Right renal cortex interstitium (tissue), 3 donors: ENCODE data around the gene TMEM44. TPM values are rescaled to one million over a fixed set of nuclear protein-coding genes. Genes with fewer than 3 reads are reported as not detected.
"Not testable (repeated sequence)": the region's sequence is repeated elsewhere in the genome, so short reads cannot be mapped to it uniquely, and the experiment has no call there.

ENCODE experiments used
- DNase-seq, 3 donors: peaks; one replicate each; pipeline ENCODE4 v3.0.0-alpha.2; 2013; ENCODE audit warnings: low read depth in 3 of 3, low spot score in 2 of 3
- polyA plus RNA-seq, 3 donors: library from polyadenylated mRNA; unstranded; fragments of 120-200 nt; gene quantifications; one replicate each; pipeline ENCODE4 v1.2.1, GENCODE V29; 2013; ENCODE audit not compliant: insufficient read length in 3 of 3

The TMEM44 gene
- polyA plus RNA-seq, 3 donors, result 14.4 to 14.8 (median 14.7) TPM

- no peak for DNase-seq
Measured at GRCh38 chr3:194559530-194559929, 73.7 kb downstream of the TMEM44 start.

- no peak for DNase-seq
Measured at GRCh38 chr3:194556086-194557056, 76.8 kb downstream of the TMEM44 start.

DNA sequence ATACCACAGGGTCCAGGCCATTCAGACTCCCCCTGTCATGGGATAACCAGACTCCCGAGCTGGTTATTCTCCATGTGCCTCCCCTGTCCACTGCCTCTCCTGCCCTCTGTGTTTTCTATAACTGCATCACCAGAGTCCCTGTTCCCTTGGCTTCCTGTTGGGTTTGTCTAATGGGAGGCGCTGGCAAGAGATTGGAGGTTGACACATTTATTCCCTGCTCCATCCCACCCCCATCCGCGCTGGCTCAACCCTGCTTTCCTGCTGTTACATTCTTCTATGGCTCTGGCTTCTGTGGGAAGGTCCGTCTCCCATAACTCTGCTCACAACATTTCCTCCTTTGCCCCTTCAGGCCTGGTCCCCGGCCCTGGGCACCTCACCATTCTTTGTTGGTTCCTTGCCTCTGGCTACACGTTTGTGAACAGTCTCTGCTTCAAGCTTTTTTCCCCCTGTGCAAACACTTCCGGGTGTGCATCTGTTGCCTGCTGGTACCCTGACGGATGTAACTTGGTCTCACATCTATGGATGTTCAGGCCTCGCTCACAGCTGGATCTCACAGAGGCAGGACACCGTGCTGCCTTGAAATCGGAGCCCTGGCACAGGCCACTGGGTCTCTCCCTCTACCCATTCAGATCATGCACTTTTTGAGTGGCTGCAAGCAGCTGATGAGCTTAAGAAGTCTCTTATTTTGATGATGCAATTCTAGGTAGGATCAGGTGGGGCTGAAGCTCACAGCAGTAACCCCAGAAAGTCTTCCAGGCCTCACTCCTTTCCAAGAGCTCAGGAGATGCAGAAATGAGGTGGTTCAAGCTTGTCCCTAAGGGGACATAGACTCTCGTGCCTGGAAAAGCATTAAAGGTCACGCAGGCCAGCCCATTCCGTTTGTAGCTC lies 77.8 kb downstream of the TMEM44 start:
- DNase-seq, result no peak

DNA sequence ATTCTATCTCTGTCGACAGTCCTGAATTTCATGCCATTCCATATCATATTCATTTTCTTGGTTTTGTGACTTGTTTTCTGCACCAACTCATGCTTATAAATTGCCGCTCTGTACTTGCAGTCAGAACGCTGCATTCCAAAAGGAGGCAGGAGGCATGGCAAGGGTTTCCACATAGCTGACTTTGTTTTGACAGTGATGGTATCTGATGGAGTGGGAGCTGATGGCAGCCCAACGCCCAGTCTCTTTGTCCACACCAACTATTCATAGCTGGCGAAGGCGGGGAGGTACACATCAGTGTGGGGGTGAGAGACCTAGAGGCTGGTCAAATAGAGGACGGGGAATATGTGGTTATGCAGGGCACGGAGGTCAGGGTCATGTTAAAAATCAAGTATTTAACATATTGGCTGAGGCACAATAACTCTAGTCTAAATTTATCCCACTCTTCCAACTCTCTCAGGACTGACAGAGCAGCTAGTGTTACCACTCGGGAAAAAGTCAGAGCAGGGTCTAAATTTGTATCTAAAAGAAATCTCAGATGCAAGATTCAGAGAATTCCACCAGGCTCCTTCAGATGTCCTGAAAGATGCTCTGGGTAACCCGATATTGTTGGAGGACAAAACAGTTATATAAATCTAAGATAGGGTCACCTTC lies 78.6 kb downstream of the TMEM44 start:
- no peak for DNase-seq

DNA sequence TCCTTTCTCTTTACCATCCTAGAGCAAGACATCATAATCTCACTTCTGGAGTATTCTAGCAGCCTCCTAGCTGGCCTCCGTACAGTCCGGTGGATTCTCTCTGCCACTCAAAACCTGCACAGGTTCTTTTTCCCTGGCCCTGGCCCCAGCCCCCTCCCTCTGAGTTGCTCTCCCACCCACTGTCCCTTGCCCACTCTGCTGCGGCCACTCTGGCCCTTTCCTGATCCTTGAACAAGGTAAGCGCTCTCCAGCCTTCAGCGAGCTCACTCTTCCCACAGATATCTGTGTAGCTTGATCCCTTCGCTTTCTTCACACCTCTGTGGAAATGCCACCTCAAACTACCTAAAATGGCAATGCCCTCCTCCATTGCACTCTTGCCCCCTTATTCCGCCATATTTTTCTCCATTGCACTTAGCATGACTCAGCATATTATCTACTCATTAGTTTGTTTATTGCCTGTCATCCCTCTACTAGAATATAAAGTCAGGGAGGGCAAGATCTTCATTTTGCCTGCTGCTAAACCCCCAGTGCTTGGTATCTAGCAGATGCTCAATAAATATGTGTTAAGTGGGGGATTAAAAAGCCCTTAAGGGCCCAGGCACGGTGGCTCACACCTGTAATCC lies 80.8 kb downstream of the TMEM44 start:
- DNase-seq, result no peak

GRCh38 chr3:194549853-194550252 lies 83.4 kb downstream of the TMEM44 start:
- DNase-seq, result no peak

DNA sequence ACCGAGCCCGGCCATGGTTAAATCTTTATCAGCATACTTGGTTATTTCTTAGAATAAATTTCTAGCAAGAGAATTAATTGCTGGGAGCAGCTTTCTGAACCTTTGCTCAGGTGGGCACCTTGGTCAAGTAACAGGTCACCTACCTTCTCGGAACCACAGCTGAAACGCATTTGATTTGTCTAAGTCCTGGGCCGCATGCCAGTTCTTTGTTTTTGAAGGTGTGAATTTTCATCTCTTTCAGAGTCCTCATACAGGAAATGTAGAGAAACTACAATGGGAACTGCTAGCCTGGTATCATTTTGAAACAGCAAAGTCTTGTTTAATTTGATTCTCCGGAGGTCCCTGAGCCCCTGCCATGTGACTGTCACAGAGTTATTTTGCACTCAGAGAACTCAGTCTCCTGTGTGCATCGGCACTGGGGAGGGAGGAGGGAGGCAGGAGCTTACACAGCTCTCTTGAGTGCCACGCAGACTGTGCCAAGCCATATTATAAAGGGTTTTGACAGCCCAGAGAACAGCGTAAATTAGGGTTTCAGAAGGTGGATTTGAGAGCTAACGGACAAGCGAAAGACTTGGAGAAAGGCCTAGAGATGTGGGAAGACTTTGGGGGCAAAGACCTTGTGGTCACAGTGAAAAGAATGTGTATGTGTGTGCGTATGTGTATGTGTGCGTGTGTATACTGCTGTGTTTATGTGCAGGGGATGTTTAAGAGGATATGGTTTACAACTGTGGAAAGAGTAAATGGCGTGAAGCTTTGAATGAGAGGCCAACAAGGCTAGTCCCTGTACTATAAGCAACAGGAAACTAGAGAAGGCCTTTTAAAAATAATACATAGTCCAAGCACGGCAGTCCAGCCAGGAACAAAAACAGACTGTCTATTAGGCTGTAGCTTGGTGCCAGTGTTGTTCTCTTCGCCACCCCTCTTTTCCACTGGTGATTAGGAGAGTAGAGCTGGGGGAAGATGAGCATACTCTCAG lies 84.6 kb downstream of the TMEM44 start:
- no peak for DNase-seq

DNA sequence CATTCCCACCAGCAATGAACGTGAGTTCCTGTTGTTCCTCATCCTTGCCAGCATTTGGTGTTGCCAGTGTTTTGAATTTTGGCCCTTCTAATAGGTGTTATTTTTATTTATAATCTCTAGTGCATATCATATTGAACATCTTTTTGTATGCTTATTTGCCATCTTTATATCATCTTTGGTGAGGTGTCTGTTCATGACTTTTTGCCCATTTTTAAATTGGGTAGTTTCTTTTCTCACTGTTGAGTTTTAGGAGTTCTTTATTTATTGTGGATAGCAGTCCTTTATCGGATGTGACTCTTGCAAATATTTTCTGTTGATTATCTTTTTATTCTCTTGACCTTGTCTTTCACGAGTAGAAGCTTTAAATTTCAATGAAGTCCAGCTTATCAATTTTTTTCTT lies 86.2 kb downstream of the TMEM44 start:
- DNase-seq, result no peak

- DNase-seq, result not testable (repeated sequence)
Measured at GRCh38 chr3:194545538-194545937, 87.7 kb downstream of the TMEM44 start.

GRCh38 chr3:194543550-194543949 lies 89.7 kb downstream of the TMEM44 start:
- DNase-seq, result no peak

DNA sequence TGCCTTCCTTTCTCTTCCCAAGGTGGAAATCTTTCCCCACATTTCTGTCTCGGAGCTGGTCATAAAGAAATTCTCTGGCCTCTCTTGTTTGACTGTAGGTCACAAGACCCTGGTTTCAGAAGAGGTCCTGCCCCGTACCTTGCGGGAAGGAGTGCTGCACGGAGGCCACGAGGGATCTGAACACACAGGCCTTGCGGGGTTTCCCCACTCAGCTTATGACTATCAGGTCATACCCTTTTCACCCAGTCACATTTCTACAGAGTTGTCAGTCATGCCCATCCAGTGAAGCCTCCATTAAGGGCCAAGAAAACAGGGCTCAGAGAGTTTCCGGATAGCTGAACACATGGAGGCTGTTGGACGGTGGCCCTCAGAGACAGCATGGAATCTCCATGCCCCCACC lies 91.7 kb downstream of the TMEM44 start:
- DNase-seq, result no peak

- DNase-seq, result no peak
Measured at GRCh38 chr3:194540274-194540905, 92.8 kb downstream of the TMEM44 start.

- no peak for DNase-seq
Measured at GRCh38 chr3:194539498-194539897, 93.7 kb downstream of the TMEM44 start.

GRCh38 chr3:194537732-194538247 lies 95.4 kb downstream of the TMEM44 start:
- DNase-seq, result no peak

Other genes starting within 250 kb of the TMEM44 start
- gene GP5, start 234.2 kb downstream of the TMEM44 start, polyA plus RNA-seq, result under 1 TPM; 0.47 to 0.85 (median 0.72) TPM
- 100 to 1,000 TPM; 107 to 117 (median 108) TPM for gene ATP13A3, start 146.4 kb downstream of the TMEM44 start, polyA plus RNA-seq
- gene LSG1, start 38.8 kb upstream of the TMEM44 start, polyA plus RNA-seq, result 10 to 100 TPM; 33.5 to 41.5 (median 39.8) TPM
- 1 to 10 TPM; 5.1 to 5.9 (median 5.3) TPM for gene FAM43A, start 52.5 kb upstream of the TMEM44 start, polyA plus RNA-seq